GM19240 (cell line): ENCODE results near the gene ADAMTS2.

ENCODE experiments used
- DNase-seq: peaks from one replicate; pipeline ENCODE4 v3.0.0; 2011; ENCODE audit warnings: low spot score; ENCODE audit not compliant: insufficient read length

ADAMTS2 gene

GRCh38 chr5:179343719-179344430 is 1.4 kb downstream of the ADAMTS2 start:
- DNase-seq = no peak

GRCh38 chr5:179343021-179343718 is 2.1 kb downstream of the ADAMTS2 start:
- DNase-seq = no peak

- DNase-seq = no peak
Observed at GRCh38 chr5:179342577-179342976, 2.7 kb downstream of the ADAMTS2 start.

GRCh38 chr5:179340465-179340864 is 4.8 kb downstream of the ADAMTS2 start:
- no peak for DNase-seq

GRCh38 chr5:179339996-179340395 is 5.3 kb downstream of the ADAMTS2 start:
- no peak for DNase-seq

- no peak for DNase-seq
Observed at GRCh38 chr5:179339081-179339480, 6.2 kb downstream of the ADAMTS2 start.

- no peak for DNase-seq
Observed at GRCh38 chr5:179337796-179338676, 7.2 kb downstream of the ADAMTS2 start.

GRCh38 chr5:179336871-179337795 is 8.1 kb downstream of the ADAMTS2 start:
- DNase-seq = no peak

GRCh38 chr5:179336126-179336870 is 9.0 kb downstream of the ADAMTS2 start:
- DNase-seq = no peak

- no peak for DNase-seq
Observed at GRCh38 chr5:179333796-179334761, 11.2 kb downstream of the ADAMTS2 start.

GRCh38 chr5:179332741-179333290 is 12.4 kb downstream of the ADAMTS2 start:
- no peak for DNase-seq

GRCh38 chr5:179331591-179332375 is 13.5 kb downstream of the ADAMTS2 start:
- DNase-seq = no peak

- DNase-seq = no peak
Observed at GRCh38 chr5:179330186-179330900, 14.9 kb downstream of the ADAMTS2 start.

GRCh38 chr5:179328291-179328690 is 17.0 kb downstream of the ADAMTS2 start:
- no peak for DNase-seq

GRCh38 chr5:179327021-179327735 is 18.1 kb downstream of the ADAMTS2 start:
- no peak for DNase-seq

GRCh38 chr5:179326122-179326927 is 18.9 kb downstream of the ADAMTS2 start:
- DNase-seq = no peak
